SK-N-MC (cell line): ENCODE results near the gene CTSD.

Experiments
- DNase-seq: peaks from one replicate; pipeline ENCODE4 v3.0.0-alpha.2; 2011; ENCODE audit warnings: low read depth, low spot score
- H3K27ac ChIP-seq: fragments of 200-600 bp; sonication (generic); 2 replicates; pipeline ENCODE4 v1.5.1; 2016; ENCODE audit warnings: mixed run types
- H3K36me3 ChIP-seq: fragments of 200-600 bp; sonication (generic); 2 replicates; pipeline ENCODE4 v1.6.1; 2017; ENCODE audit warnings: antibody characterized with exemption, low read length, mixed read lengths; ENCODE audit not compliant: insufficient read depth
- H3K4me3 ChIP-seq: fragments of 200-600 bp; sonication (generic); 2 replicates; pipeline ENCODE4 v1.5.1; 2016
- H3K9ac ChIP-seq: fragments of 200-600 bp; sonication (generic); 2 replicates; pipeline ENCODE4 v1.8.0; 2017; ENCODE audit warnings: mixed run types, mixed read lengths; ENCODE audit not compliant: insufficient read length
- H3K9me3 ChIP-seq: fragments of 200-600 bp; sonication (generic); 2 replicates; pipeline ENCODE4 v1.6.1; 2017; ENCODE audit warnings: low read depth, mild to moderate bottlenecking, antibody characterized with exemption, low read length, moderate library complexity, mixed read lengths
- EZH2 ChIP-seq: fragments of 200-600 bp; sonication (generic); IDR thresholded peaks from one replicate; pipeline ENCODE4 v1.6.1; 2017; ENCODE audit warnings: antibody characterized with exemption
- FOXP2 ChIP-seq: optimal IDR thresholded peaks from 2 replicates; pipeline ENCODE3; 2011; ENCODE audit warnings: mild to moderate bottlenecking, moderate library complexity; ENCODE audit not compliant: insufficient read depth; ENCODE audit errors: extremely low read length, control extremely low read depth
- POLR2AphosphoS5 ChIP-seq: IDR thresholded peaks from 2 replicates; pipeline ENCODE4 v1.6.1; 2012; ENCODE audit warnings: mild to moderate bottlenecking, low read depth, low read length, borderline replicate concordance

CTSD gene

DNA sequence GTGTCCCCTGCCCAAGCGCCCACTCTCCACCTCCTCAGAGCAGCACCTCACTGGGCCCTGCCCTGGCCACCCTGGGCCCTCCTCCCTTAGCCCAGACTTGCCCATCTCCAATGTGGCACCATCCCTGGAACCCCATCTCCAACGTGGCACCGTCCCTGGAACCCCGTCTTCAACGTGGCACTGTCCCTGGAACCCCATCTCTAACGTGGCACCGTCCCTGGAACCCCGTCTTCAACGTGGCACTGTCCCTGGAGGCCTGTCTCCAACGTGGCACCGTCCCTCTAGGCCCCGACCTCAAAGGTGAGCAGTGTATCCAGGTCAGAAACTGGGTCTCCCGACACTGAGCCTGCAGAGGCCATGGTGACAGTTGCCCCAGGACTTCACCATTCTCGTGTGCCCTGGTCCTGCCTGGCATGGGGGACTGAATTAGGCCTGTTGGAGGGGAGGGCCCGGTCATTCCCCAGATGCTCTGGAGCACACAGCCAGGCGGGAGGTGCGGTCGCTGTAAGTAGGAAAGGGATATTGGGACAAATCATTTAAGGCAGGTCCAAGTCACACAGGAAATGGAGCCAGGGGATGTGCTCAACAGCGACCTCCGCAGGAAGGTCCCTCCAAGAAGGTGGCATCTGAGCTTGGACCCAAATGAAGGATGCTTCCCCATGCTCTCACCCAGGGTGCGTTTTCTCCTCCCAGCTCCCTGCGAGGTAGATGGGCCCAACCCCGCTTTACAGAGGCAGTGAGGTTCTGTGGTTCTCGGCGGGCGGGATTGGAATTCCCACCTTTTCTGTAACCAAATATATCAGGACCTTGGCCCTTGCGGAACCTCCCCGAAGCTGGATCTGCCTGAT is 2.4 kb upstream of the CTSD start:
- no peaks in the 10 kb centered on the region for H3K9me3 ChIP-seq
- DNase-seq: no peak
- no peak overlapping the region for H3K9ac ChIP-seq
- H3K27ac ChIP-seq: no peak overlapping the region
- TF ChIP-seq POLR2AphosphoS5 (no peak), FOXP2 (no peak), EZH2 (no peak)
- no peak overlapping the region for H3K4me3 ChIP-seq
- H3K36me3 ChIP-seq: no peaks in the 10 kb centered on the region

GRCh38 chr11:1763336-1763795 is 361 bp downstream of the CTSD start:
- DNase-seq: no peak
- no peak for TF ChIP-seq EZH2
- no peak for TF ChIP-seq FOXP2
- TF ChIP-seq POLR2AphosphoS5: no peak
- peak overlapping the region; percentile 87 for H3K9ac ChIP-seq
- peak overlapping the region; percentile 89 for H3K4me3 ChIP-seq
- H3K27ac ChIP-seq: no peak overlapping the region
- H3K36me3 ChIP-seq: no peaks in the 10 kb centered on the region
- no peaks in the 10 kb centered on the region for H3K9me3 ChIP-seq

DNA sequence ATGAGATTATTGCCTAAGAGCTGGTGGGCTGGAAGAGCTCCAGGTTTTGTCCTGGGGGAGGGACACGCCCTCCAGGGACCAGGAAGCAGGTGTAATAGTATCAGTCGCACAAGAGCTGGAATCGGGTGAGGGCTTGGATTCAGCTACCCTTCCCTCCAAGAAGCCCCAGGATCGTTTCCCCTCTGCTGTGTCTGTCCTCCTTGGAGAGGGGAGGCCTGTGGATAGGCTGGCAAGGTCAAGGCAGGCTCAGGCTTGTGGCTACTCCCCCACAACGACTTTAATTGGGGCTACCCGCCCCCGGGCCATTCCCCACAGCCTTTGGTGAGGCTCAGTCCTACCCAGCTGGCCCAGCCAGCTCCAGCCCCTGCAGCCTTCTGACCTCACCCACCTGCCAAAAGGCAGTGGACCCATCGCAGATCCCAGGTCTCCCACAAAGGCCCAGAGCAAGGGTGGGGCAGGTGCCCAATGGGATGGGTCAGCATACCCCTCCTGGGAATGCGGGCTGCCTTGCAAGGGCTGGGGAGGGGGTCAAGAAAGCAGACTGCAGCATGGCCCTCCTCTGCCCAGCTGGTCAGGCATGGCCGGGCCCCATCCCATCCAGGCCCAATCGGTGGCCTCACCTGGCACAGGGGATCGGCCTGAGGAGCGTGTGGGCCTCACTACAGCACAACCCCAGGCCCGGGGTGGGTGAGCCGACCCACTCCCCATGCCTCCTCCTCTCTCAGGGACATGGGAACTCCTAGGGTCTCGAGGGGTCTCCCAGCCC is 1.0 kb downstream of the CTSD start:
- Histone ChIP-seq H3K36me3 (no peaks in the 10 kb centered on the region), H3K9ac (peak overlapping the region; percentile 87), H3K27ac (no peak overlapping the region), H3K9me3 (no peaks in the 10 kb centered on the region), H3K4me3 (peak overlapping the region; percentile 89)
- no peak for DNase-seq
- TF ChIP-seq FOXP2: no peak
- no peak for TF ChIP-seq POLR2AphosphoS5
- TF ChIP-seq EZH2: no peak

DNA sequence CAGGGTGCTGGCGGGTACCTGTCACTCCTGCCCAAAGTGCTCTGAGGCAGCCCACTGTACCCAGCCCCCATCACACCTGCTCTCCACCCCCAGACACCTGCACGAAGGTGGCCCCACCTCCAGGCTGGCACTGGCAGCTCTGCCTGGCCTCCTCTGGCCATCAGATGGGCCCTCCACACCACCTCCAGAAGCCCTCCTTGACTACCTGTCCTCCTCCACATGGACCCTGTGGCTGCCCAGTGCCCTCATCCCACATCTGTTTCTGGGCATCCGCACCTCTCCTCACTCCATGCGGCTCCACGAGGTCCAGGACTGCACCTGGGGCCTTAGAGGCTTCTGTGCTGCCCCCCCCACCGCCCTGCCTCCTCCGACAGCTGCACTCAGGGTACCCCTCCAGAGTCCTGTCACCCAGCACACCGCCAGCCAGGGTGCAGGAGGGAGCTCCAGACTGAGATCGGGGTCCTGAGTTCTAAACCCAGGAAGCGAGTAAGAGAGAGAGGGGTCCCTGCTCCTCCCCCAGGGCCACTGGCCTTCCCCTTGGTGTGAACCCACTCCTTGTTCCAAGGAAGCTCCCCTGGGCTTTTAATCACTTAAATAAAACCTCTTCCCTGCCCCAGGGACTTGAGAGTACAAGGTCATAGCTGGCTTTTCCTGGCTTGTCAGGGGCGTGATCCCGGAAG is 1.7 kb downstream of the CTSD start:
- Histone ChIP-seq H3K36me3 (no peaks in the 10 kb centered on the region), H3K4me3 (no peak overlapping the region), H3K27ac (no peak overlapping the region), H3K9ac (no peak overlapping the region), H3K9me3 (no peaks in the 10 kb centered on the region)
- TF ChIP-seq FOXP2 (no peak), EZH2 (no peak), POLR2AphosphoS5 (no peak)
- no peak for DNase-seq

DNA sequence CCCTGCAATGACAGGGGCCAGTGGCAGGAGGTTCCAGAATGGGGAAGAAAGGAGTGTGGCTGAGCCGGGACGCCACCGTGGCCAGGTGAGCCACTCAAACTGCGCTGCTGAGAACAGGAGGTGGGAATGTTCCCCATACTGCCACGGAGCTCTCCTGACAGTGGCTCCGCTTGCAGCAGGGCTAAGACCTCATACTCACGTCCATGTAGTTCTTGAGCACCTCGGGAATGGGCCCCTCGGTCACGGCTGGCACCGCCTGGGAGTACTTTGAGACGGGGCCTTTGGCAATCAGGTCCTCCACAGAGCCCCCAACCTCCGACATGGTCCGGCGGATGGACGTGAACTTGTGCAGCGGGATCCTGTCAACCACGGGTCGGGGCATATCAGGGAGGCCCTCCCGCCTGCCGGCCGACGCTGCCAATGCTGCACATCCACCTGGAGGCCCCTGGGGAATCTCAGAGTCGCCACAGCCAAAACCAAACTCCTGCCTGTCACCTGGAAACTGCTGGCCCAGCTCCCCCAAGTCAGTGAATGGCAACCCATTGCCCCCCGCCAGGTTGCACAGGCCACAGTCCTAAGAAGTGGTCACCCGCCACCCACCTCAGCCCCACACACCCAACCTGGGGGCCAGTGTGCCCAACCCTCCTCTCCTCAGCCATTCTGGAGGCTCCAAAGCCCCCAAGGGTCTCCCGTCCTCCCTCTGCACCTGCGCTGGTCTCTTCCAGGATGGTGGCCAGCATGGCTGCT is 2.4 kb downstream of the CTSD start:
- H3K27ac ChIP-seq: no peak overlapping the region
- H3K9ac ChIP-seq: no peak overlapping the region
- TF ChIP-seq FOXP2 (no peak), POLR2AphosphoS5 (no peak), EZH2 (no peak)
- no peak for DNase-seq
- no peak overlapping the region for H3K4me3 ChIP-seq
- H3K36me3 ChIP-seq: no peaks in the 10 kb centered on the region
- H3K9me3 ChIP-seq: no peaks in the 10 kb centered on the region

- no peak for DNase-seq
Measured at GRCh38 chr11:1760351-1761109, 3.2 kb downstream of the CTSD start.

GRCh38 chr11:1759851-1760220 is 3.9 kb downstream of the CTSD start:
- no peak for DNase-seq
- no peaks in the 10 kb centered on the region for H3K9me3 ChIP-seq
- H3K4me3 ChIP-seq: no peak overlapping the region
- no peak for TF ChIP-seq EZH2
- TF ChIP-seq POLR2AphosphoS5: no peak
- H3K9ac ChIP-seq: no peak overlapping the region
- H3K27ac ChIP-seq: no peak overlapping the region
- no peaks in the 10 kb centered on the region for H3K36me3 ChIP-seq

More at GRCh38 chr11:1760351-1761109, 3.2 kb downstream of the CTSD start:
- Histone ChIP-seq H3K36me3 (no peaks in the 10 kb centered on the region), H3K9me3 (no peaks in the 10 kb centered on the region), H3K9ac (no peak overlapping the region), H3K27ac (no peak overlapping the region), H3K4me3 (no peak overlapping the region)
- no peak for TF ChIP-seq EZH2
- no peak for TF ChIP-seq POLR2AphosphoS5
- no peak for TF ChIP-seq FOXP2
